HG03439 (cell line): ENCODE measurements around the gene COPE.
A peak's percentile ranks its signal among the peaks of the same experiment; 100 is the strongest.
"Not testable (repeated sequence)": the region's sequence is repeated elsewhere in the genome, so short reads cannot be mapped to it uniquely, and the experiment has no call there.

ENCODE experiments used
- ATAC-seq: cut with Tn5 transposase; IDR thresholded peaks from one replicate; pipeline ENCODE4 v1.9.1; 2021; ENCODE audit warnings: mild to moderate bottlenecking, moderate library complexity; ENCODE audit not compliant: unreplicated experiment

COPE gene

DNA sequence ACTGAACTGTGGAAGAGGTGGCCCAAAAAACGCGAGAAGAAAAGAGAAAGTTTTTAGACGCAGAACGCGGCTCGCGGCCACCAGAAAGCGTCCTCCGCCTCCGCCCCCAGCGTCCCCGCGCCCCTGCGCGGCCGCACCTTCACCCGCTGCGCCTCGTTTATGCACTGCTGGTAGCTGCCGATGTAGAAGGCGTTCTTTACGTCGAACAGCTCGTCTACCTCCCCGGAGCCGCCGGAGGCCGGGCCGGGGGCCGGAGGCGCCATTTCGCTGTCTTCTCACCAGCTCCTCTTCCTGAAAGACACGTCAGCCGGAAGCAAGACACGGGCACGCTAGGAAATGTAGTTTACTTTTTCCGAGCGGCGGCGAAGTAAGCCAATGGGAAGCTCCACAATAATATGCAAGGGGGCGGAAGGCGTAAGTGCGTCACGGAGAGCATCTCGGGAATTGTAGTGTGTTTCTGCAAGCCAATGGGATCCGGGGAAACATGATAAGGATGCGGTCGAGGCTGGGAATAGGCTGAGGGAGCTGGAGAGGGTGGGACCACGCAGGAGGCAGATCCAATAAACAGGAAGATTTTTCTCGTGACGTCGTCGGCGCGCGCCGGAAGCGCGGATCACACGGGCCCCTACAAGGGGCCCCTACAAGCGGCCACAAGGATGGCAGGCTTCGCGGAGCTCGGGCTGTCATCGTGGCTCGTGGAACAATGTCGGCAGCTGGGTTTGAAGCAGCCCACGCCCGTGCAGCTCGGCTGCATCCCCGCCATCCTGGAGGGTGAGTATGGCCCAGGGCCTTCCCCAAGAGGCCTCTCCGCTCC is at the start of gene COPE, which contains the start of gene DDX49:
Gene COPE, minus strand, starts transcription at position 302 of the 814 bp plus-strand sequence. Its CDS starts 39 bp downstream, at position 263.
Gene DDX49, plus strand, starts transcription at position 630 of the 814 bp plus-strand sequence. Its CDS starts 27 bp downstream, at position 657.
- ATAC-seq: peak; percentile 94

DNA sequence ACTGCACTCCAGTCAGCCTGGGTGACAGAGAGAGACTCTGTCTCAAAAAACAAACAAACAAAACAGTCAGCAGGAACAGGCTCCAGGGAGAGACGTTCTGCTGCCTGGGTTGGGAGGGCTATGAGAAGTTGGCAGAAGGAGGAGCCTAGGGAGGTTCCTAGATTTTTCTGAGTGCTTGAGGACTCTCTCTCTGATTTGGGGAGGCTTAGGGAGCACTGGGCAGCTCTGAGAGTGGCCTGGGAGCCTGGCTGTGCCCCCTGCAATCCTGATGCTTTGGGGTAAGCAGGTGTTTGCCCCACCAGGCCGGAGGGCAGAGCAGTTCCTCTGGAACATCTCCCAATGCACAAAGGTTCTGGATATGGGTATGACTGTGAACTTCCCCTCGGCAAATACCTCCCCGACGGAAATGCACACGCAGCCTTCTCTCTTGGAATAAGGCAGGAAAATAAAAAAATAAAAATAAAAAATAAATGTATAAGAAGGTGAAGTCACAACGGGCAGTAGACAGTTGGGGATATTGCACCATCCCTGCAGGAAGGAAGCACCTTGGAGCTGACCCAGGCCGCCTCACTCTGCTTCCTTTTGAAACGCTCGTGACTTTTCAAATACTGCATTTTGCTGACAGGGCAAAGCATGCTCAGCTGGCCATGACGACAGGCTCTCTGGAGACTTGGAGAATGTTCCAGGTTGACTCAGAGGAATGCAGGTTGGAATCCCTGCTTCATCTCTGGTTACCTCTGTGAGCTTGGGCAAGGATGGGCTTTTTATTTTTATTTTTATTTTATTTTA is 48.4 kb upstream of the COPE start:
- no peak for ATAC-seq

- no peak for ATAC-seq
Measured at GRCh38 chr19:18966307-18966706, 47.1 kb upstream of the COPE start.

DNA sequence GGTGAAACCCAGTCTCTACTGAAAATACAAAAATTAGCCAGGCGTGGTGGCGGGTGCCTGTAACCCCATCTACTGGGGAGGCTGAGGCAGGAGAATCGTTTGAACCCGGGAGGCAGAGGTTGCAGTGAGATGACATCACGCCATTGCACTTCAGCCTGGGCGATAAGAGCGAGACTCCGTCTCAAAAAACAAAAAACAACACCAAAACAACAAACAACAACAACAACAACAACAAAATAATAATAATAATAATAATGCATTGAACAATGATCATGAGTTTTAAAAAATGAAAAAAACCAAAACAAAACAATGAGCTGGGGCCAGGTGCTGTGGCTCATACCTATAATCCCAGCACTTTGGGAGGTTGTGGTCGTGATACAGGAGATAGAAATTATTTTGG is 44.9 kb upstream of the COPE start:
- no peak for ATAC-seq

DNA sequence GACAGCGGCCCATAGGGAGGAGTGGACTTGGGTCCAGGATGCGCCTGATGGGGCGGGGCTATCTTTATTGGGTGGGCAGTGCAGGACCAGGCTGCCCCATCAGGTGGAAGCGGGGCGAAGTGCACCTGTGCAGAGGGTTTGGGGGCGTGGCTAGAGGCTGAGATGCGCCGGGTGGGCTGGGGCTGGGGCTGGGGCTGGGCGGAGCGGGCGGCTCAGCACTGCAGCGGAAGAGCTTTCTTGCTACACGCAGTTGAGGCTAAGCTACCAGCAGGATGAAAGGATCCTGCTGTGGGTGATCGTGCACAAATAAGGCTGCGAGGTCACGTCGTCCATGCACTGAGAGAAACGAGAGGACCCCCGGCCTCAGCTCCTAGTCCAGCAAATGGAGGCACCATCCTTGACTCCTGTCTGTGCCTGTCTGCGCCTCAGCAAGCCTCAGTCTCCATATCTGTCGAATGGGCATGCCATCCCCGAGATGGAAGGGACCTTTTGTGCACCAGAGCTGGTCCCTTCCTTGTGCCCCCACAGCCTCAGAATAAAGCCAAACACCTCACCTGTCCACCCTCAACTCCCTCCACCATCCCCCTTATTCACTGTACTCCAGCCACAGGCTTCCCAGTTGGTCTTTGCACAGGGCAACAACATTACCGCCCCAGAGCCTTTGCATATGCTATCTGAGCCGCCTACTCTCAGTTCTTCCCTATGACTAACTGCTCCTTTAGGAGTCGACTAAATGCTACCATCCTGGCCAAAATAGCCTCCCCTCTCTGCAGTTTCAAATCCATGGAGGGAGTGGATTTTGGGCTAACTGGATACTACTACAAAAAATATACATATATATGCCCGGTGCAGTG is 42.8 kb upstream of the COPE start:
- no peak for ATAC-seq

- no peak for ATAC-seq
Measured at GRCh38 chr19:18960370-18960769, 41.2 kb upstream of the COPE start.

GRCh38 chr19:18955042-18955441 is 35.9 kb upstream of the COPE start:
- ATAC-seq: no peak

DNA sequence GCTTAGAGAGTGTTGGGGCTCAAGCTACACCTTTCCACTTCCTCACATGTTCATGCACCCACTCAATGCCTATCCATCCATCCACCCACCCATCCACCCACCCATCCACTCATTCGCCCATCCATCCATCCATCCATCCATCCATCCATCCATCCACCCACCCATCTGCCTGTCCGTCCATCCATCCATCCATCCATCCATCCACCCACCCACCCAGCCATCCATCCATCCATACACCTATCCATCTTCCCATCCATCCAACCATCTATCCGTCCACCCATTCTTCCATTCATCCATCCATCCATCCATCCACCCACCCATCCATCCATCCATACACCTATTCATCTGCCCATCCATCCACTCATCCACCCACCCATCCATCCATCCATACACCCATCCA is 34.9 kb upstream of the COPE start:
- no peak for ATAC-seq

GRCh38 chr19:18952364-18953003 is 33.3 kb upstream of the COPE start:
- not testable (repeated sequence) for ATAC-seq

DNA sequence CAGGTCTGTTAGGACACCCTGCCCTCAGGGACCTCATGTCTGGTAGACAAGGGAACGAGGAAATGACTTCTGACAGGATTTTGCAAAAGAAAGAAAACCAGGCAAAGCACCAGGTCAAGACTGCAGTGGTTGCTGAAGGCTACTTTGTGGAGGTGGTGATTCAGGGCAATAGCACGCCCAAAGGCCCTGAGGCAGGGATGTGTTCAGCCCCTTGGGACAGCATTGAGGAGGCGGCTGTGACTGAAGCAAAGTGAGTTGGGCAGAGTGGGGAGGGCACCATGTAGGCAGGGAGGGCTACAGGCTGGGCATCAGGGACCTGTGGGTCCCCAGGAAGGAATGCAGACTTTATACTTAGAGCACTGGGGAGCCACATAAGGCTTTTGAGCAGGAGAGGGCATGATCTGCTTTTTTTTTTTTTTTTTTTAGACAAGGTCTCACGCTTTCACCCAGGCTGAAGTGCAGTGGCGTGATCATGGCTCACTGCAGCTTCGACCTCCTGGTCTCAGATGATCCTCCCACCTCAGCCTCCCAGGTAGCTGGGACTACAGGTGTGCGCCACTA is 32.6 kb upstream of the COPE start:
- ATAC-seq: no peak

DNA sequence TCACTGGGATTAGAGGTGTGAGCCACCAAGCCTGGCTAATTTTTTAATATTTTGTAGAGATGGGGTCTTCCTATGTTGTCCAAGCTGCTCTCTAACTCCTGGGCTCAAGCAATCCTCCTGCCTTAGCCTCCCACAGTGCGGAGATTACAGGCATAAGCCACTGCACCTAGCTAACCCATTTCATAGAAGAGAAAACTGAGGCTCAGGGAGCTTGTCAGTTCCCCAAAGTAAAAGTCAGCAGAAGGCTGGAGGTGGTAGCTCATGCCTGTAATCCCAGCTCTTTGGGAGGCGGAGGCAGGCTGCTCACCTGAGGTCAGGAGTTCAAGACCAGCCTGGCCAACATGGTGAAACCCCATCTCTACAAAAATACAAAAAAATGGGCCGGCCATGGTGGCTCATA is 30.7 kb upstream of the COPE start:
- no peak for ATAC-seq

- ATAC-seq: no peak
Measured at GRCh38 chr19:18948976-18949356, 29.8 kb upstream of the COPE start.

- no peak for ATAC-seq
Measured at GRCh38 chr19:18948075-18948975, 29.1 kb upstream of the COPE start.

GRCh38 chr19:18946918-18947317 is 27.7 kb upstream of the COPE start:
- ATAC-seq: no peak

DNA sequence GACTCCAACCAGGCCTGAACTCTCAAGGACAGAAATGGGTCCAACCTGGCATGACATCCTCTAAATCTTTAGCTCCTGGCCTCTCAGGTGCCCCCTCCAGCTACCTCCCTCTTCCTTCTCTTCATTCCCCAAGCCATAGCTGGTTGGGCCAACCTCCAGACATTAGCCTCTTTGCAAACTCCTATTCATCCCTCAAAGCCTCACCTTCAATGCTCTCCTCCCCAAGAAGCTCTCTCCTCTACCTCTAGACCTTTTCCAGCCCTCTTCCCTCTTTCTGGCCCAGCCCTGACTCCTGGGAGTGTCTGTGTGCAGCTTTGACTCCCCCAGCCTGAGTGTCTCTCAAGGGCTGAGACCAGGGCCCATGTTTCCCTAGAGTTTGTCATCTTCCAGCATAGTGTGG is 27.1 kb upstream of the COPE start:
- ATAC-seq: no peak

DNA sequence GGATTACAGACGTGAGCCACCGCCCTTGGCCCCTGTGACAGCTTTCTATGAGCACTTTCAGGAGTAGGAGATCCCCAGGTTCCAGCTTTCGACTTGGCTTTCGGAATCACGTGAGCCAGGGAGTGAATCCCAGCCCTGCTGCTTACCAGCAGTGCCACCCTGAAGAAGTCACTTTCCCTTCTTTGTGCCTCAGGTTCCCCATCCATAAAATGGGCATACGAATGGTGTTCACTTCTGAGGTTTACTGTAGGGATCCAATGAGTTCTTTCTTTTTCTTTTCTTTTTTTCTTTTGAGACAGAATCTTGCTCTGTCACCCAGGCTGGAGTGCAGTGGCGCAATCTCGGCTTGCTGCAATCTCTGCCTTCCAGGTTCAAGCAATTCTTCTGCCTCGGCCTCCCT is 26.1 kb upstream of the COPE start:
- no peak for ATAC-seq

DNA sequence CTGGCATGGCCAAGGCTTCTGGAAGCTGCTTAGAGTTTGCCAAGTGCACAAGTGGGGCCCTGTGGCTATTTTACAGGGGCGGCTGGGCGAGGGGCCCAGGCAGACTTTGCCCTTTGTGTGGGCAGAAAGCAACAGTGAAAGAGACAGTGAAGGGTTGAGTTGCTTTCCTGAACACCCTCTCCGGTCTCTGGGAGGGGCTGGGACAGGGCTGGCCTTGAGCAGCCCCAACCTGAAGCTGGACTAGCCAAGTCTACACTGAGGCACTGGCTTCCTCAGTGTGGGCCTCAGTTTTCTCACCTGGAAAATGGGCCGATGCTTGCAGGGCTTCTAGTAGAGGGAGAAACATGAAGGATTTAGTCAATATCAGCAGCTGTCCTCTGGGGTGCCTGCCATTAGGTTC is 24.3 kb upstream of the COPE start:
- ATAC-seq: no peak

- no peak for ATAC-seq
Measured at GRCh38 chr19:18942692-18943091, 23.5 kb upstream of the COPE start.

GRCh38 chr19:18941628-18942354 is 22.6 kb upstream of the COPE start:
- ATAC-seq: no peak
